Brain microvascular endothelial cell (primary cell): ENCODE measurements around the gene TCTN3.

Experiments
- DNase-seq: peaks from one replicate; pipeline ENCODE4 v3.0.0-alpha.2; 2020
- H3K27ac ChIP-seq: fragments of 250-450 bp; sonication (Bioruptor Pico); 2 replicates; pipeline ENCODE4 v1.5.1; 2020; ENCODE audit warnings: mild to moderate bottlenecking, moderate library complexity
- H3K27me3 ChIP-seq: fragments of 250-450 bp; sonication (Bioruptor Pico); replicated peaks from 2 replicates; pipeline ENCODE4 v1.5.1; 2020; ENCODE audit warnings: mild to moderate bottlenecking
- H3K36me3 ChIP-seq: fragments of 250-450 bp; sonication (Bioruptor Pico); replicated peaks from 2 replicates; pipeline ENCODE4 v1.5.1; 2020; ENCODE audit warnings: mild to moderate bottlenecking
- H3K4me3 ChIP-seq: 2 replicates; pipeline ENCODE4 v1.5.1; 2011; ENCODE audit warnings: low read depth, mild to moderate bottlenecking, control low read depth, low read length, moderate library complexity
- in situ Hi-C: cut with HindIII; loops from 2 replicates; pipeline ENCODE4 v1.10.0; 2017; ENCODE audit warnings: low sequenced_read_pairs, low pct_ligation_motif_present
- TF ChIP-seq, protein P1 (sequence below): IDR thresholded peaks from 2 replicates; pipeline ENCODE4 v1.5.1; 2011; ENCODE audit warnings: low read depth, mild to moderate bottlenecking, moderate library complexity, low read length, control low read depth, inconsistent platforms; ENCODE audit errors: missing control alignments

The TCTN3 gene

DNA sequence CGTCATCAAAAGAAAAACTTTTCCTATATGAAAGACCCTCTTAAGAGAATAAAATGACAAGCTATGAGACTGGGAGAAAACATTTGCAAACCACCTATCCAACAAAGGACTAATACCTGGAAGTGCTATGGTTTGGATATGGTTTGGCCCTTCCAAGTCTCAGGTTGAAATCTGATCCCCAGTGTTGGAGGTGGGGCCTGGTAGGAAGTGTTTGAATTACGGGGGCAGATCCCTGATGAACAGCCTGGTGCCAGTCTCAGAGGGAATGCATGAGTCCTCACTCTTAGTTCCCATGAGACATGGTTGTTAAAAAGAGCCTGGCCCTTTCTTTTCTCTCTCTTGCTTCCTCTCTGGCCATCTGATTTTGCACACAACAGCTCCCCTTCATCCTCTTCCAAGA is 43.5 kb downstream of the TCTN3 start:
- no peak for DNase-seq
- Histone ChIP-seq H3K27me3 (no peaks in the 10 kb centered on the region), H3K4me3 (no peak overlapping the region), H3K27ac (no peak overlapping the region), H3K36me3 (peaks cover 60% of the 10 kb centered on the region)
- in situ Hi-C loops, result no loop called here
- TF ChIP-seq, protein P1, sequence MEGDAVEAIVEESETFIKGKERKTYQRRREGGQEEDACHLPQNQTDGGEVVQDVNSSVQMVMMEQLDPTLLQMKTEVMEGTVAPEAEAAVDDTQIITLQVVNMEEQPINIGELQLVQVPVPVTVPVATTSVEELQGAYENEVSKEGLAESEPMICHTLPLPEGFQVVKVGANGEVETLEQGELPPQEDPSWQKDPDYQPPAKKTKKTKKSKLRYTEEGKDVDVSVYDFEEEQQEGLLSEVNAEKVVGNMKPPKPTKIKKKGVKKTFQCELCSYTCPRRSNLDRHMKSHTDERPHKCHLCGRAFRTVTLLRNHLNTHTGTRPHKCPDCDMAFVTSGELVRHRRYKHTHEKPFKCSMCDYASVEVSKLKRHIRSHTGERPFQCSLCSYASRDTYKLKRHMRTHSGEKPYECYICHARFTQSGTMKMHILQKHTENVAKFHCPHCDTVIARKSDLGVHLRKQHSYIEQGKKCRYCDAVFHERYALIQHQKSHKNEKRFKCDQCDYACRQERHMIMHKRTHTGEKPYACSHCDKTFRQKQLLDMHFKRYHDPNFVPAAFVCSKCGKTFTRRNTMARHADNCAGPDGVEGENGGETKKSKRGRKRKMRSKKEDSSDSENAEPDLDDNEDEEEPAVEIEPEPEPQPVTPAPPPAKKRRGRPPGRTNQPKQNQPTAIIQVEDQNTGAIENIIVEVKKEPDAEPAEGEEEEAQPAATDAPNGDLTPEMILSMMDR, result no peak

DNA sequence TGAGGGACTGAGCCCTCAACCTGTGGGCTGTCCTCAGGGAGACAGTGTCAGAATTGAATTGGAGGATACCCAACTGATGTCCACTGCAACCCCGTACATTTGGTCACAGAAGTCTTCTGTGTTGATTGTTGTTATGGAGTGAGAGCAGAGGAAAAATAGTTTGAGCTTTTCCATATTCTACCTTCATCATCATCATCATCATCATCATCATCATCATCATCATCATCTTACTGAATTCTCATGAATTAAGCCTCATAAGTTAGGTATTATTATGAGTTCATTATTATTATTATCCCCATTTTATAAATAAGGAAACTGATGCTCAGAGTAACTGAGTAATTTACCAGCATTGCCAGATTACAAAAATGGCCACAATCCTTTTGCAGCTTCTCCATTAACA is 45.6 kb downstream of the TCTN3 start:
- in situ Hi-C loops, result no loop called here
- Histone ChIP-seq H3K4me3 (no peak overlapping the region), H3K27ac (no peak overlapping the region), H3K27me3 (no peaks in the 10 kb centered on the region), H3K36me3 (peaks cover 69% of the 10 kb centered on the region)
- TF ChIP-seq, protein P1, result no peak
- no peak for DNase-seq

DNA sequence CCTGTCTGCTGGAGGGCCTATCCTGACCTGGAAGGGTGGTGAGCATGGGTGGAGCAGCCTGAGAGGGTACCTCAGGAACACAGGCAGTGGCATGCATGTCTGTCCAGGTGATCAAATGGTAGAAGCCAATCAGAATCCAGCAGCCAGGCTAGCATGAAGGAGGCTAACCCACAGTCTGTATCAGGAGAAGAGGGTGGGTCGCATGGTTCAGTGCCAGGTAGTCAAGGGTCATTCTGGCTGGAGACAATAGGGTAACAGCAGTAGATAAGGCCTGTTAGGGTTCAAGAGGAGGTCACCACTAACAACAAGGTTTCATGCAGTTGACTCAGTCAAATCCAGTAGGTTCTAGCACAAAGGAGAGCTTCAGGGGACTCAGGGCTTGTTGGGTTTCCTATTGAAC is 47.6 kb downstream of the TCTN3 start:
- peaks cover 67% of the 10 kb centered on the region for H3K36me3 ChIP-seq
- H3K27ac ChIP-seq, result no peak overlapping the region
- TF ChIP-seq, protein P1, result no peak
- DNase-seq, result no peak
- H3K27me3 ChIP-seq, result no peaks in the 10 kb centered on the region
- H3K4me3 ChIP-seq, result no peak overlapping the region
- in situ Hi-C loops, result no loop called here

DNA sequence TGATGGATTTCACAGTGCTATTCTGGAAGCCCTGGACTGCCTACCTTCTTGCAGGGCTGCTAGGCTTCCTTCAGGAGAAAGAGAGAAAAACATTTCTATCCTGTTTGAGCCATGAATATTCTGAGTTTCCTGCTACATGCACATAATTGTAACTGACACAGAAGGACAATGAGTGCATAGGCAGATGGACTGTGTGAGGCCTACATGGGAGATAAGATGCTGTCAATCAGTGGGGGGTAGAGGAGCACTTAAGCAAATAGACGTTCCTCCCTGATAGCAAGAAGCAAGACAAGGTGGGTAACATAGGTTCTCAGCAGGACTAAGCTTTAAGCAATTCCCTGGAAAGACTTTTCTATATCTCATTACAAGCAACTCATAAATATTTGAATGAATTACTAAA is 48.8 kb downstream of the TCTN3 start:
- in situ Hi-C loops, result no loop called here
- TF ChIP-seq, protein P1, result no peak
- no peak for DNase-seq
- Histone ChIP-seq H3K27ac (no peak overlapping the region), H3K27me3 (no peaks in the 10 kb centered on the region), H3K36me3 (peaks cover 73% of the 10 kb centered on the region), H3K4me3 (no peak overlapping the region)

DNA sequence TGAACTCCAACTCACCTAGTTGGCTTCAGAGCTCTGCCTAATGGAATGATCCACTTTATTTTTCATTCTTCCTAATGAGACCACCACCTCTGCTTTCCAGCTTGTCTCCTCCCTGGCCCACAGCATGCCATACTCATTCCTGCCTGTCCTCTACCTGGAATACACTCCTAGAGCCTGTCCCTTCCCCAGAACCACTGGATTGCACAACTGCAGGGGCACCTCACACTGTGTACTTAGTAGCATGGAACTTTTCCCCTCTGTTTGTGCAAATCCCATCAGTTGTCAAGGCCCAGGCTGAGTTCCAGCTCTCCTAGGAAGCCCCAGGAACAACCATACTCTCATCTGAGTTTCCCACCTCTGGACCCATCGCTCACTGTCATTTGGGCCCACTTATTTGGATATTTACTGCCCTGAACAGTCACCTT is 52.8 kb downstream of the TCTN3 start:
- H3K36me3 ChIP-seq, result peaks cover 69% of the 10 kb centered on the region
- TF ChIP-seq, protein P1, result no peak

DNA sequence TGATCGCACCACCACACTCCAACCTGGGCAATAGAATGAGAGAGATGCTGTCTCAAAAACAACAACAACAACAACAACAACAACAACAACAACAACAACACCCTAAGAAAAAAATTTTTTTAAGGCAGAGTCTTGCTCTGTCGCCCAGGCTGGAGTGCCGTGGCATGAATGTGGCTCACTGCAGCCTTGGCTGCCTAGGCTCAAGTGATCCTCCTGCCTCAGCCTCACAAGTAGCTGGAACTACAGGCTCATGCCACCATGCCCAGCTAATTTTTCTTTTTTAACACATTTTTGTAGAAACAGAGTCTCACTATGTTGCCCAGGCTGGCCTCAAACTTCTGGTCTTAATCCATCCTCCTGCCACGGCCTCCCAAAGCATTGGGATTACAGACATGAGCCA is 55.8 kb downstream of the TCTN3 start:
- Histone ChIP-seq H3K27me3 (no peaks in the 10 kb centered on the region), H3K36me3 (peaks cover 78% of the 10 kb centered on the region), H3K27ac (no peak overlapping the region), H3K4me3 (no peak overlapping the region)
- TF ChIP-seq, protein P1, result no peak
- DNase-seq, result no peak
- in situ Hi-C loops, result no loop called here

More for the DNA sequence above, 52.8 kb downstream of the TCTN3 start:
- in situ Hi-C loops, result no loop called here
- Histone ChIP-seq H3K27ac (no peak overlapping the region), H3K27me3 (no peaks in the 10 kb centered on the region), H3K4me3 (no peak overlapping the region)
- DNase-seq, result no peak
